Lower leg skin (tissue), 3 donors: ENCODE measurements around the gene PLCXD1.

Experiments
- POLR2A ChIP-seq, 2 donors: fragments of 450-650 bp; IDR thresholded peaks; one replicate each; pipeline ENCODE4 v1.6.1; 2016 to 2017; ENCODE audit warnings: antibody characterized with exemption in 2 of 2, mild to moderate bottlenecking in 1 of 2, moderate library complexity in 1 of 2
- TF ChIP-seq, protein P1 (sequence below), 3 donors: fragments of 450-650 bp; IDR thresholded peaks; one replicate each; pipeline ENCODE4 v1.5.1; 2016; ENCODE audit warnings: antibody characterized with exemption in 3 of 3, mild to moderate bottlenecking in 3 of 3, moderate library complexity in 2 of 3

DNA sequence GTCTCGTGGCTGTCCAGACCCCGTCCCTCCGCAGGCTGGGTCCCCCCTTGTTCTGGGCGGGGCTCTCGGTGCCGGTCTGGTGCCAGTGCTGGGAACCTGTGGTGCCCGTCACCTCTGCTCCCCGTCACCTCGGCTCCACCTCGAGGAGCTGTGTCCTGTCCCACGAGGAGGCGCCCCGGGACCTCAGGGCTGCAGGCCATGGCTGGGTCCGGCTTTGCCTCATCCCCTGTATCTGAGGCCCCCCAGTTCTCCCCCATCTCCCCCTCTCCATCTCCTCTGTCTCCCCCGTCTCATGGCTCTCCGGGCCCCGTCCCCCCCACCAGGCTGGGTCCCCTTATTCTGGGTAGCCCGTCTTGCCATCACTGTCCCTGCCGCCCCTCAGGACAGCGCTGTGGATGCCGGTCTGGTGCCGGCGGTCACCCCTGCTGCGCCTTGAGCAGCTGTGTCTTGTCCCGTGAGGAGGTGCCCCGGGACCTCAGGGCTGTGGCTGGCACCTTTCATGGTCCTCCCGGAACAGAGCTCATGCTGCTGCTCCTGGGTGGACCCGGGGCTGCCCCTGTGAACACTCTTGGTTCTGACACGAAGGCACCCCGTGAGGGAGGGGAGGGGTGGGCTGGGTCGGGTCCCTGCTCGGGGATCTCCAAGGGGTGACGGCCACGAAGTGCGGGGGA lies 50.8 kb downstream of the PLCXD1 start:
- TF ChIP-seq, protein P1, sequence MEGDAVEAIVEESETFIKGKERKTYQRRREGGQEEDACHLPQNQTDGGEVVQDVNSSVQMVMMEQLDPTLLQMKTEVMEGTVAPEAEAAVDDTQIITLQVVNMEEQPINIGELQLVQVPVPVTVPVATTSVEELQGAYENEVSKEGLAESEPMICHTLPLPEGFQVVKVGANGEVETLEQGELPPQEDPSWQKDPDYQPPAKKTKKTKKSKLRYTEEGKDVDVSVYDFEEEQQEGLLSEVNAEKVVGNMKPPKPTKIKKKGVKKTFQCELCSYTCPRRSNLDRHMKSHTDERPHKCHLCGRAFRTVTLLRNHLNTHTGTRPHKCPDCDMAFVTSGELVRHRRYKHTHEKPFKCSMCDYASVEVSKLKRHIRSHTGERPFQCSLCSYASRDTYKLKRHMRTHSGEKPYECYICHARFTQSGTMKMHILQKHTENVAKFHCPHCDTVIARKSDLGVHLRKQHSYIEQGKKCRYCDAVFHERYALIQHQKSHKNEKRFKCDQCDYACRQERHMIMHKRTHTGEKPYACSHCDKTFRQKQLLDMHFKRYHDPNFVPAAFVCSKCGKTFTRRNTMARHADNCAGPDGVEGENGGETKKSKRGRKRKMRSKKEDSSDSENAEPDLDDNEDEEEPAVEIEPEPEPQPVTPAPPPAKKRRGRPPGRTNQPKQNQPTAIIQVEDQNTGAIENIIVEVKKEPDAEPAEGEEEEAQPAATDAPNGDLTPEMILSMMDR (IDR thresholded peaks at IDR 0.05) = no peak
- TF ChIP-seq POLR2A (IDR thresholded peaks at IDR 0.05) = no peak
